Panc1 (cell line): ENCODE measurements around the gene LTBP2.

ENCODE experiments used
- CTCF ChIP-seq: fragments of 450-650 bp; IDR thresholded peaks from 2 replicates; pipeline ENCODE4 v1.5.1; 2017; ENCODE audit warnings: mild to moderate bottlenecking
- POLR2AphosphoS5 ChIP-seq: IDR thresholded peaks from 2 replicates; pipeline ENCODE4 v1.6.1; 2012; ENCODE audit warnings: mild to moderate bottlenecking, low read depth, low read length, moderate library complexity
- SIN3A ChIP-seq: IDR thresholded peaks from 2 replicates; pipeline ENCODE4 v1.6.1; 2012; ENCODE audit warnings: low read depth, mild to moderate bottlenecking, low read length, moderate library complexity, borderline replicate concordance; ENCODE audit not compliant: insufficient read depth

- TF ChIP-seq CTCF (no peak), POLR2AphosphoS5 (no peak), SIN3A (no peak)
Measured at GRCh38 chr14:74505831-74506230, 106.2 kb downstream of the LTBP2 start.
